Activated CD8-positive, alpha-beta memory T cell treated with anti-CD3 and anti-CD28 coated beads for 48 hours (primary cell): ENCODE measurements around the gene LCOR.
"Not testable (repeated sequence)": the region's sequence is repeated elsewhere in the genome, so short reads cannot be mapped to it uniquely, and the experiment has no call there.

Experiments
- DNase-seq, 3 experiments: peaks; one replicate each; pipeline ENCODE4 v3.0.0-alpha.2; 2020; ENCODE audit warnings: low read depth in 2 of 3, low spot score in 2 of 3

The LCOR gene

DNA sequence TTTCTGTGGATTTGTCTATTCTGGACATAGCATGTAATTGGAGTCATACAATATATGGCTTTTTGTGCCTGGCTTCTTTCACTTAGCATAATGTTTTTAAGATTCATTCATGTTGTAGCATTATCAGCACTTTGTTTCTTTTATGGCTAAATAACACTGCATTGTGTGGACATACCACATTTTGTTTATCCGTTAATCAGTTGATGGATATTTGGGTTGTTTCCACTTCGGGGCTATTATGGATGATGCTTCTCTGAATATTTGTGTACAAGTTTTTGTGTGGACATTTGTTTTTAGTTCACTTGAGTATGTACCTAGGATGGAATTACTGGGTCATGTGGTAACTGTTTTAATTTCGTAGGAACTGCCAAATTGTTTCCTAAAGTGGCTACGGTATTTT, 6.4 kb downstream of the LCOR start:
- DNase-seq = no peak

DNA sequence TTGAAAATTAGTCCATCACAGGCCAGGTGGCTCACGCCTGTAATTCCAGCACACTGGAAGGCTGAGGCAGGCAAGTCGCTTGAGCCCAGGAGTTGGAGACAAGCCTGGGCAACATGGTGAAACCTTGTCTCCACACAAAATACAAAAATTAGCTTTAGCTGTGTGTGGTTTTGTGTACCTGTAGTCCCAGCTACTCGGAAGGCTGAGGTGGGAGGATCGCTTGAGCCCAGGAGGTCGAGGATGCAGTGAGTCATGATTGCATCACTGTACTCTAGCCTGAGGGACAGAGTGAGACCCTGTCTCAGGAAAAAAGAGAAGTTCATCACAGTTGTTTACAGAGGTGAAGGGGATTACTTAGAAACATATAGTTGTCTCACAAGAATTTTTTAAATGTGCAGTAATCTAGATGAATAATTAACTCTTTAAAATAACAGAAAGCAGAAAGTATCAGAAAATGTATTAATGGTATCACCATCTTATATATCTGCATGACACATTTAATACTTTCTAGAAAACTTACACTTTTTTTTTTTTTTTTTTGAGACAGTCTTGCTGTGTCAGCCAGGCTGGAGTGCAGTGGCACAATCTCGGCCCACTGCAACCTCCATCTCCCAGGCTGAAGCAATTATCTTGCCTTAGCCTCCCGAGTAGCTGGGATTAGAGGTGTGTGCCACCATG, 8.9 kb downstream of the LCOR start:
- no peak for DNase-seq

- DNase-seq = no peak
Measured at GRCh38 chr10:96842896-96843723, 11.0 kb downstream of the LCOR start.

- no peak for DNase-seq
Measured at GRCh38 chr10:96843823-96844222, 11.7 kb downstream of the LCOR start.

GRCh38 chr10:96846395-96846794, 14.3 kb downstream of the LCOR start:
- DNase-seq = no peak

- DNase-seq = no peak
Measured at GRCh38 chr10:96846926-96847325, 14.8 kb downstream of the LCOR start.

DNA sequence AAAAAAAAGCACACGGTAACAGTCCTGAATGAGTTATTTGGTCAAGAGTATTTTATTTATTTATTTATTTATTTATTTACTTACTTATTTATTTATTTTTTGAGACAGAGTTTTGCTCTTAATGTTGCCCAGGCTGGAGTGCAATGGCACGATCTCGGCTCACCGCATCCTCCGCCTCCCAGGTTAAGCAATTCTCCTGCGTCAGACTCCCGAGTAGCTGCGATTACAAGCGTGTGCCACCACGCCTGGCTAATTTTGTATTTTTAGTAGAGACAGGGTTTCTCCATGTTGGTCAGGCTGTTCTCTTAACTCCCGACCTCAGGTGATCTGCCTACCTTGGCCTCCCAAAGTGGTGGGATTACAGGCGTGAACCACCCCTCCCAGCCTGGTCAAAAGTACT, 15.3 kb downstream of the LCOR start:
- not testable (repeated sequence) for DNase-seq

GRCh38 chr10:96850113-96850512, 18.0 kb downstream of the LCOR start:
- no peak for DNase-seq

GRCh38 chr10:96850825-96851224, 18.7 kb downstream of the LCOR start:
- no peak for DNase-seq

DNA sequence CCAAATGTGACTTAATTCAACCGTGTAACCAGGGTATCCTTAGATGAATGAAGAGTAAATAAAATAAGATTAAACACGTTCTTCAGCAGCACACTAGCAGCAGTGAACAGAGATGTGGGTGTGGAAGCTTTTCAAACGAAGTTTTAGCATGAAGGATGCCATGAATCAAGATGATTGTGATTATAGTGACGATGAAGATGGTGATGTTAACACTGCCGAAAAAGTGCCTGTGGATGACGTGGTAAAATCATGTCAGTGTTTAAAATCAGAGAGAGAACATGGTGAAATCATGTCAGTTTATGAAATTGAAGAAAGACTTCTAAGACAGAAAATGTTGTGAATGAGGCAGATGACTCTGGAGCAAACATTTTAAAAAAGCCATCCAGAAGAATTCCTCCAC, 19.2 kb downstream of the LCOR start:
- no peak for DNase-seq

DNA sequence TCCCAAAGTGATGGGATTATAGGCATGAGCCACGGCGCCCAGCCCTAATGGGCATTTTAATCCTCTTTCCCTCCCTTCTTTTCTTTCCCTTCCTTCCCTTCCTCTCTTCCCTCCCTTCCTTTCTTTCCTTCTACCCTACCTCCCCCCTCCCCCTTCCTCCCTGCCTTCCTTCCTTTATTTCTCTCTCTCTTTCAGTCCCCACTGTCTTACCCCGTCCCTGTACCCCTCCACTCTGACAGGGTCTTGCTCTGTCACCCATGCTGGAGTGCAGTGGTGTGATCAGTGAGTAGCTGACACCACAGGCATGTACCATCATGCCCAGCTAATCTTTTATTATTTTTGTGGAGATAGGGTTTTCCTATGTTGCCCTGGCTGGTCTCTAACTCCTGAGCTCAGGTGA, 24.2 kb downstream of the LCOR start:
- DNase-seq = no peak

GRCh38 chr10:96857301-96858012, 25.4 kb downstream of the LCOR start:
- DNase-seq = no peak

DNA sequence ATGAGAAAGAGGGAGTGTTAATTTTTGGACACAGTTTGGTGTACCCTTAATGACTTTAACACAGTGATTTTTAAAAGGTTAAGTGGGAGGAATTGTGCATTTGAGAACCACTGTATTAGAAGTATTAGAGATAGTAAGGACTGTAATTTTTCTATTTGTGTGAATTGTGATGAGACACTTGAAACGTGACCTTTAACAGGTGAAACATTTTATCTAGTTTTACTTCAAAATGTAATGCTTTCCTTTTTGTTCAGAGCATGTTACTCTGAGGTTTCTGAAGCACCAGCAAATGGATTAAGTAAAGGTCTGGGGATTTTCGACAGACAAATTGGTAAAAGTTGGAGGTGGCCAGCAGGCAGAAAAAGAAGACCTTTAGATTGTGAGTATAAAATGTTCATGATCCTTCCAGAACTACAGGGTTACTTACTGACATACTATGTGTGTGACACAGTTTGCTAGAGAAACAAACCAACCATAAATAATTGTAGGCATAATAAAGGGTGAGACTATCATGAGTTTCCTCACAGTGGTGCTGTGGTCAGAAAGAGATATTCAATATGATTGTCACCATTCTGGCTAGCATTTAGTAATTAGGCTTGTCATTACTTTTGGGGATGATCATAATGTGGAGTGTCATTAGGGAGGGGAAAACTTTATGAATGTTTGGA, 26.1 kb downstream of the LCOR start:
- DNase-seq = no peak

- no peak for DNase-seq
Measured at GRCh38 chr10:96858706-96859050, 26.6 kb downstream of the LCOR start.

- no peak for DNase-seq
Measured at GRCh38 chr10:96860631-96861277, 28.7 kb downstream of the LCOR start.

- DNase-seq = no peak
Measured at GRCh38 chr10:96863922-96864543, 31.9 kb downstream of the LCOR start.

DNA sequence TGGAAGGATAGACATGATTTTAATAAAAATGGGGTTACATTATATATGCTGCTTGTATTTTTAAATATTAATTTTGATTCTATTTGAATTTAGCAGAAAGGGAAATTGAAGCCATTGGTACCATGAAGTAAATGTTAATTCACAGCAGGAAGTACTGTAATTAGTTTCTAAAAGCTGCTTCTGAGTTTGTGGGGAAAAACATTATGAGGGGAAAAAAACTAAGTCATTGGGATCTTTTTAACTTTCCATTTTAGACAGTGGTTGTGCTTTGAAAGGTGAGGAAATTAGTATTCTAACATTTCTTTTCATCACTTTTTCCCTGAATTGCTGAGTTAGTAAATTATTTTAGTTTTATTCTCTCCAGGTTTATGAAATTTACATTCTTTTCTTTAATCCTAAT, 41.0 kb downstream of the LCOR start:
- no peak for DNase-seq

DNA sequence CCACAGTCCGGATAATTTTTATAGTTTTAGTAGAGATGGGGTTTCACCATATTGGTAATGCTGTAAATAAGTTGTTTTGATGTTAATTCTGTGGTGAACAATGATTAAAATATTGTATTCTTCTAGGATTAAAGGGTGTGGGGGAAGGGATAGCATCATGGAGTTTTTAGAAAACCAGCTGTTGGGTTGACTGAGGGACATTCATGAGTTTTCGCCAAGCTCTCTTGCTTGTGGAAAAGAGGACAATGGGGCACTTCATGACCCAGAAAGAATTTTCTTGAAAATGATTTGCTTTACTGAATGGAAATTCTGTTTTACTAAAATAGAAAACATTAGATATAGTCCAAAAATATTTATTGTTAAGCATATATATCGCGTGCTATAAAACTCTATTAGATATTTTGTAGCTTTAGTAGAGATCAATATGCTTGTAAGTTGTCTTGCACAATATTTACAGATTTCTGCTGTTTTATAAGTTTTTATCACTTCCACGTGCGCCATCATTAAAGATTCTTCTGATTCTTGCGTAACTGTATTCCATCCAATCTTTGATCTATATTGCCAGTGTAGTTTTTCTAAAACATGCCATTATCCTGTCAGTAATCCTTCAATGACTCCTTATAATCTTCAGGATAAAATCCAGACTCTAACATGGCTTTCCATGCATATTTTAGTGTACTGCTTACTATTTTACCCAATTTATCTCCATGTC, 41.8 kb downstream of the LCOR start:
- DNase-seq = no peak

GRCh38 chr10:96878057-96878456, 46.0 kb downstream of the LCOR start:
- no peak for DNase-seq

GRCh38 chr10:96880575-96880974, 48.5 kb downstream of the LCOR start:
- no peak for DNase-seq
